ENCODE results near the gene DENND4C. TPM values are rescaled to one million over a fixed set of nuclear protein-coding genes. Genes with fewer than 3 reads are reported as not detected.
A peak's percentile ranks its signal among the peaks of the same experiment; 100 is the strongest.

The DENND4C gene
- total and polyA plus RNA-seq, 2 donors (not counting 1 experiment from before 2014, with no cell fraction given) = 27.4 to 87.0 TPM

DNA sequence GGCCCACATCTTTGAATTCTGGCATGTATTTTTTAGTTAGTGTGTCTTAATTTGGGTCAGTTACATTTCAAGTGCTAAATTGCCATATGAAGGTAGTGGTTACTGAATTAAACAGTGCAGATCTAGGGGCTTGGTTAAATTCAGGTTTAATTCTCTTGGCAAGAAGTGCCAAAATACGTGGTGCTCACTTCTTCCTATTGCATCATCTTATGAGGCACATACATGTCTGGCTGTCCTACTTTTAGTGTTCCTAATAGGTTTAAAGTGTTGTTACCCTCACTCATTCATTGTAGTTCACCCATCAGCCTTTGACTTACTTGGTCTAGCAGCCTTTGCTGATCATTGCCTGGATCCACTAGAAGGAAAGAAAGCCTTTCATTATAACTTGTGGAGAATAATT, 90.0 kb downstream of the DENND4C start:
- H3K9me3 ChIP-seq (ENCODE audit: control insufficient read depth, insufficient read depth, low read depth, low read length) = no peaks in the 10 kb centered on the region
- H2AFZ ChIP-seq (ENCODE audit: low read length) = no peak overlapping the region
- no peaks in the 10 kb centered on the region for H3K4me1 ChIP-seq (ENCODE audit: control insufficient read depth, extremely low read depth, insufficient read depth, low read length)
- H3K79me2 ChIP-seq (ENCODE audit: control insufficient read depth, insufficient read depth, low read length) = no peaks in the 10 kb centered on the region
- H3K36me3 ChIP-seq (ENCODE audit: control insufficient read depth, insufficient read depth, low read length) = no peaks in the 10 kb centered on the region
- H3K4me3 ChIP-seq (replicated peaks in 1 of 4; ENCODE audit: control extremely low read depth in 1 of 4, insufficient read depth in 1 of 4, low read depth in 3 of 4, low read length in 4 of 4) = no peak overlapping the region
- no peaks in the 10 kb centered on the region for H4K20me1 ChIP-seq (ENCODE audit: control insufficient read depth, extremely low read depth, insufficient read depth, low read length)
- H3K27me3 ChIP-seq (ENCODE audit: control insufficient read depth, insufficient read depth, low read length) = no peaks in the 10 kb centered on the region
- peak in 1 of 2 donors; percentile 19 for DNase-seq (ENCODE audit: low read depth in 2 of 2)
- no peak overlapping the region for H3K4me2 ChIP-seq (ENCODE audit: extremely low read depth, insufficient read depth, low read length)
- H3K27ac ChIP-seq (ENCODE audit: insufficient read depth, low read length) = no peak overlapping the region
- H3K9ac ChIP-seq (ENCODE audit: insufficient read depth, low read length) = no peak overlapping the region
- no peak for TF ChIP-seq EZH2 (IDR thresholded peaks at IDR 0.05; ENCODE audit: low read length, missing control alignments)
- TF ChIP-seq, protein P1, sequence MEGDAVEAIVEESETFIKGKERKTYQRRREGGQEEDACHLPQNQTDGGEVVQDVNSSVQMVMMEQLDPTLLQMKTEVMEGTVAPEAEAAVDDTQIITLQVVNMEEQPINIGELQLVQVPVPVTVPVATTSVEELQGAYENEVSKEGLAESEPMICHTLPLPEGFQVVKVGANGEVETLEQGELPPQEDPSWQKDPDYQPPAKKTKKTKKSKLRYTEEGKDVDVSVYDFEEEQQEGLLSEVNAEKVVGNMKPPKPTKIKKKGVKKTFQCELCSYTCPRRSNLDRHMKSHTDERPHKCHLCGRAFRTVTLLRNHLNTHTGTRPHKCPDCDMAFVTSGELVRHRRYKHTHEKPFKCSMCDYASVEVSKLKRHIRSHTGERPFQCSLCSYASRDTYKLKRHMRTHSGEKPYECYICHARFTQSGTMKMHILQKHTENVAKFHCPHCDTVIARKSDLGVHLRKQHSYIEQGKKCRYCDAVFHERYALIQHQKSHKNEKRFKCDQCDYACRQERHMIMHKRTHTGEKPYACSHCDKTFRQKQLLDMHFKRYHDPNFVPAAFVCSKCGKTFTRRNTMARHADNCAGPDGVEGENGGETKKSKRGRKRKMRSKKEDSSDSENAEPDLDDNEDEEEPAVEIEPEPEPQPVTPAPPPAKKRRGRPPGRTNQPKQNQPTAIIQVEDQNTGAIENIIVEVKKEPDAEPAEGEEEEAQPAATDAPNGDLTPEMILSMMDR (conservative IDR thresholded peaks at IDR 0.05 in 1 of 2, IDR thresholded peaks at IDR 0.05 in 1 of 2; ENCODE audit: low read depth in 1 of 2, low read length in 2 of 2) = no peak

DNA sequence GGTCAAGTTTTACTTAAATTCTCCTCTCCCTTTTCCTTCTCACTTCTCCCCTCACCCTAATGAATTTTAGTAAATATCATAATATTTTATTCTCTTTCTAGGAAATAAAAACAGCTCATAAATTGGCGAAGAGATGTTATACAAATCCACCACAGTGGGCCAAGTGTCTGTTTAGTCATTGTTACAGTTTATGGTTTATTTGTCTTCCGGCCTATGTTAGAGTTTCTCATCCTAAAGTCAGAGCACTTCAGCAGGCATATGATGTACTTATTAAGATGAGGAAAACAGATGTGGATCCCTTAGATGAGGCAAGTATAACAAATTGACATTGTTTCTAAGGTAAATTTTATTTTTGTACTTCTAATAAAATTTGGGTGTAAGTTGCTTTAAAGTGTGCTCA, 101.4 kb downstream of the DENND4C start:
- no peaks in the 10 kb centered on the region for H4K20me1 ChIP-seq (ENCODE audit: control insufficient read depth, extremely low read depth, insufficient read depth, low read length)
- no peaks in the 10 kb centered on the region for H3K79me2 ChIP-seq (ENCODE audit: control insufficient read depth, insufficient read depth, low read length)
- H3K4me3 ChIP-seq (replicated peaks in 1 of 4; ENCODE audit: control extremely low read depth in 1 of 4, insufficient read depth in 1 of 4, low read depth in 3 of 4, low read length in 4 of 4) = no peak overlapping the region
- H3K27ac ChIP-seq (ENCODE audit: insufficient read depth, low read length) = no peak overlapping the region
- no peak for TF ChIP-seq EZH2 (IDR thresholded peaks at IDR 0.05; ENCODE audit: low read length, missing control alignments)
- TF ChIP-seq, protein P1 (conservative IDR thresholded peaks at IDR 0.05 in 1 of 2, IDR thresholded peaks at IDR 0.05 in 1 of 2; ENCODE audit: low read depth in 1 of 2, low read length in 2 of 2) = no peak
- H3K4me1 ChIP-seq (ENCODE audit: control insufficient read depth, extremely low read depth, insufficient read depth, low read length) = no peaks in the 10 kb centered on the region
- H3K9ac ChIP-seq (ENCODE audit: insufficient read depth, low read length) = no peak overlapping the region
- H3K4me2 ChIP-seq (ENCODE audit: extremely low read depth, insufficient read depth, low read length) = no peak overlapping the region
- no peak for DNase-seq (ENCODE audit: low read depth in 2 of 2)
- no peaks in the 10 kb centered on the region for H3K27me3 ChIP-seq (ENCODE audit: control insufficient read depth, insufficient read depth, low read length)
- no peaks in the 10 kb centered on the region for H3K9me3 ChIP-seq (ENCODE audit: control insufficient read depth, insufficient read depth, low read depth, low read length)
- no peak overlapping the region for H2AFZ ChIP-seq (ENCODE audit: low read length)
- no peaks in the 10 kb centered on the region for H3K36me3 ChIP-seq (ENCODE audit: control insufficient read depth, insufficient read depth, low read length)

DNA sequence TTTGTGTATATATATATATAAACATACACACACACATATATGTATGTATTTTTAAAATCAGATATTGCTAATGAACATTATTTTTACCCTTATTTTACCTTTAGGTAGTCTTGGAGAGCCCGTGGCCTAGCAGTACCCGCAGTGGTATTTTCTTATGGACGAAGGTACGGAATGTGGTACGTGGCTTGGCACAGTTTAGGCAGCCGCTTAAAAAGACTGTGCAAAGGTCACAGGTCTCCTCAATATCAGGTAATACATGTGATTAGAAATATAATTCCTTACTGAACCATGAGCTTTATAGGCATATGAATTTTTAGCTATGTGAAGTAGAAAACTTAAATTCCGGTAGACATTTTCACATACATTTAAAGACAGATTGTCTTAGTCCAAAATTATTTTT, 105.7 kb downstream of the DENND4C start:
- Histone ChIP-seq H3K9me3 (ENCODE audit: control insufficient read depth, insufficient read depth, low read depth, low read length) (no peaks in the 10 kb centered on the region), H3K27ac (ENCODE audit: insufficient read depth, low read length) (no peak overlapping the region), H3K27me3 (ENCODE audit: control insufficient read depth, insufficient read depth, low read length) (no peaks in the 10 kb centered on the region), H3K79me2 (ENCODE audit: control insufficient read depth, insufficient read depth, low read length) (no peaks in the 10 kb centered on the region), H4K20me1 (ENCODE audit: control insufficient read depth, extremely low read depth, insufficient read depth, low read length) (no peaks in the 10 kb centered on the region), H3K4me1 (ENCODE audit: control insufficient read depth, extremely low read depth, insufficient read depth, low read length) (no peaks in the 10 kb centered on the region), H3K9ac (ENCODE audit: insufficient read depth, low read length) (no peak overlapping the region), H2AFZ (ENCODE audit: low read length) (no peak overlapping the region), H3K4me2 (ENCODE audit: extremely low read depth, insufficient read depth, low read length) (no peak overlapping the region), H3K36me3 (ENCODE audit: control insufficient read depth, insufficient read depth, low read length) (no peaks in the 10 kb centered on the region), H3K4me3 (replicated peaks in 1 of 4; ENCODE audit: control extremely low read depth in 1 of 4, insufficient read depth in 1 of 4, low read depth in 3 of 4, low read length in 4 of 4) (no peak overlapping the region)
- DNase-seq (ENCODE audit: low read depth in 2 of 2) = no peak
- TF ChIP-seq, protein P1 (conservative IDR thresholded peaks at IDR 0.05 in 1 of 2, IDR thresholded peaks at IDR 0.05 in 1 of 2; ENCODE audit: low read depth in 1 of 2, low read length in 2 of 2) = no peak
- no peak for TF ChIP-seq EZH2 (IDR thresholded peaks at IDR 0.05; ENCODE audit: low read length, missing control alignments)

Data from fibroblast of lung (primary cell).